ENCODE data around the gene IL17C. TPM values are rescaled to one million over a fixed set of nuclear protein-coding genes. Genes with fewer than 3 reads are reported as not detected.

The IL17C gene
- total RNA-seq, 1 donor = under 0.01 TPM

GRCh38 chr16:88680554-88681083 is 42.2 kb downstream of the IL17C start:
- no peak for DNase-seq (ENCODE audit: low read depth in 2 of 3, low spot score in 2 of 3)

- DNase-seq (ENCODE audit: low read depth in 2 of 3, low spot score in 2 of 3) = peak in 1 of 3 donors; percentile 47
These were observed 42.8 kb downstream of the IL17C start for GRCh38 chr16:88681084-88681680.

- peak in 2 of 3 donors; percentile 82 to 90 for DNase-seq (ENCODE audit: low read depth in 2 of 3, low spot score in 2 of 3)
These were observed 43.5 kb downstream of the IL17C start for GRCh38 chr16:88681709-88682451.

GRCh38 chr16:88684569-88685155 is 46.3 kb downstream of the IL17C start:
- DNase-seq (ENCODE audit: low read depth in 2 of 3, low spot score in 2 of 3) = no peak

- peak in 2 of 3 donors; percentile 71 to 73 for DNase-seq (ENCODE audit: low read depth in 2 of 3, low spot score in 2 of 3)
These were observed 47.0 kb downstream of the IL17C start for GRCh38 chr16:88685156-88686061.

- DNase-seq (ENCODE audit: low read depth in 2 of 3, low spot score in 2 of 3) = peak in 1 of 3 donors; percentile 21
These were observed 47.7 kb downstream of the IL17C start for GRCh38 chr16:88686062-88686438.

GRCh38 chr16:88686439-88687253 is 48.3 kb downstream of the IL17C start, which contains the start of gene SNAI3:
Gene SNAI3 (minus strand): TSS chr16:88686507. CDS start chr16:88686406, 101 bp downstream.
- peak in 2 of 3 donors; percentile 68 to 75 for DNase-seq (ENCODE audit: low read depth in 2 of 3, low spot score in 2 of 3)

GRCh38 chr16:88687254-88687576 is 48.8 kb downstream of the IL17C start:
- DNase-seq (ENCODE audit: low read depth in 2 of 3, low spot score in 2 of 3) = no peak

GRCh38 chr16:88687676-88688012 is 49.3 kb downstream of the IL17C start:
- no peak for DNase-seq (ENCODE audit: low read depth in 2 of 3, low spot score in 2 of 3)

GRCh38 chr16:88688013-88688778 is 49.8 kb downstream of the IL17C start:
- no peak for DNase-seq (ENCODE audit: low read depth in 2 of 3, low spot score in 2 of 3)

Other genes with a start within 250 kb of the IL17C start
- gene ZFPM1, start 185.3 kb upstream of the IL17C start, total RNA-seq = 15.1 TPM
- gene ZC3H18, start 68.2 kb upstream of the IL17C start, total RNA-seq = 13.5 TPM
- 325 TPM for gene CYBA, start 12.5 kb downstream of the IL17C start, total RNA-seq
- 38.2 TPM for gene MVD, start 24.5 kb downstream of the IL17C start, total RNA-seq
- 6.7 TPM for gene SNAI3, start 47.9 kb downstream of the IL17C start, total RNA-seq
- gene RNF166, start 67.8 kb downstream of the IL17C start, total RNA-seq = 42.5 TPM
- gene CTU2, start 67.9 kb downstream of the IL17C start, total RNA-seq = 7.5 TPM
- 394 TPM for gene PIEZO1, start 146.6 kb downstream of the IL17C start, total RNA-seq
- 69.7 TPM for gene CDT1, start 165.2 kb downstream of the IL17C start, total RNA-seq
- gene APRT, start 173.4 kb downstream of the IL17C start, total RNA-seq = 95.9 TPM
- gene GALNS, start 218.4 kb downstream of the IL17C start, total RNA-seq = 20.5 TPM
- gene TRAPPC2L, start 218.6 kb downstream of the IL17C start, total RNA-seq = 42.3 TPM
- 0.54 TPM for gene PABPN1L, start 228.1 kb downstream of the IL17C start, total RNA-seq